Fibroblast of mammary gland (primary cell): Measurements from ENCODE around the gene CRELD1.
"Not testable (repeated sequence)": the region's sequence is repeated elsewhere in the genome, so short reads cannot be mapped to it uniquely, and the experiment has no call there.

Experiments
- DNase-seq: peaks from one replicate; pipeline ENCODE4 v3.0.0-alpha.2; 2010; ENCODE audit warnings: low read depth
- H3K4me3 ChIP-seq: 2 replicates; pipeline ENCODE4 v1.5.1; 2011; ENCODE audit warnings: low read depth, mild to moderate bottlenecking, low read length, moderate library complexity; ENCODE audit not compliant: control insufficient read depth
- TF ChIP-seq, protein P1 (sequence below): conservative IDR thresholded peaks from 2 replicates; pipeline ENCODE4 v1.5.1; 2011; ENCODE audit warnings: low read depth, low read length, inconsistent platforms; ENCODE audit not compliant: control insufficient read depth, insufficient read depth

The CRELD1 gene

DNA sequence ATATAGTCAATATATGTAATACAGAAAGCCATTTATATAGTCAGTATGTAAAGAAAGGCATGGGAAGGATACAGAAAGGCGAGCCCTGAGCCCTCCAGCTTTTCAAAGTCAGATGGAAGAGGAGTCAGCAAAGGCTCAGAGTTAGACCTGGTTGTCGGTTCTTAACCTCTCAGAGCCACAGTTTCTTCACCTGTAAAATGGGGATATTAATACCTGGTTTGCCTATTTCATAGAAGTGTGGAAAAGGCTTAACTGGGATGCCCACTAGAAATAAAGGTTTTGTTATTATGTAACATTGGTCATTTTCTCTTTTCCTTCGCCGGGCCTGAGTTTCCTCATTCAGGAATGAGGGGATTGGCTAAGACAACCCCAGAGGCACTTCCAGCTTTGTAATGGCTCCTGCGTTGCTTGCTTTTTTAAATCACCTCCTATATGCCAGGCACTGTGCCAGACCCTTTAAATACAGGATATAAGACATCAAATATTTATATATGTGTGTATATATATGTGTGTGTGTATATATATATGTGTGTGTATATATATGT, 2.4 kb downstream of the CRELD1 start:
- TF ChIP-seq, protein P1, sequence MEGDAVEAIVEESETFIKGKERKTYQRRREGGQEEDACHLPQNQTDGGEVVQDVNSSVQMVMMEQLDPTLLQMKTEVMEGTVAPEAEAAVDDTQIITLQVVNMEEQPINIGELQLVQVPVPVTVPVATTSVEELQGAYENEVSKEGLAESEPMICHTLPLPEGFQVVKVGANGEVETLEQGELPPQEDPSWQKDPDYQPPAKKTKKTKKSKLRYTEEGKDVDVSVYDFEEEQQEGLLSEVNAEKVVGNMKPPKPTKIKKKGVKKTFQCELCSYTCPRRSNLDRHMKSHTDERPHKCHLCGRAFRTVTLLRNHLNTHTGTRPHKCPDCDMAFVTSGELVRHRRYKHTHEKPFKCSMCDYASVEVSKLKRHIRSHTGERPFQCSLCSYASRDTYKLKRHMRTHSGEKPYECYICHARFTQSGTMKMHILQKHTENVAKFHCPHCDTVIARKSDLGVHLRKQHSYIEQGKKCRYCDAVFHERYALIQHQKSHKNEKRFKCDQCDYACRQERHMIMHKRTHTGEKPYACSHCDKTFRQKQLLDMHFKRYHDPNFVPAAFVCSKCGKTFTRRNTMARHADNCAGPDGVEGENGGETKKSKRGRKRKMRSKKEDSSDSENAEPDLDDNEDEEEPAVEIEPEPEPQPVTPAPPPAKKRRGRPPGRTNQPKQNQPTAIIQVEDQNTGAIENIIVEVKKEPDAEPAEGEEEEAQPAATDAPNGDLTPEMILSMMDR = no peak
- DNase-seq = no peak
- no peak overlapping the region for H3K4me3 ChIP-seq

- DNase-seq = no peak
- TF ChIP-seq, protein P1 = no peak
- no peak overlapping the region for H3K4me3 ChIP-seq
Measured at GRCh38 chr3:9937486-9938238, 4.0 kb downstream of the CRELD1 start.

DNA sequence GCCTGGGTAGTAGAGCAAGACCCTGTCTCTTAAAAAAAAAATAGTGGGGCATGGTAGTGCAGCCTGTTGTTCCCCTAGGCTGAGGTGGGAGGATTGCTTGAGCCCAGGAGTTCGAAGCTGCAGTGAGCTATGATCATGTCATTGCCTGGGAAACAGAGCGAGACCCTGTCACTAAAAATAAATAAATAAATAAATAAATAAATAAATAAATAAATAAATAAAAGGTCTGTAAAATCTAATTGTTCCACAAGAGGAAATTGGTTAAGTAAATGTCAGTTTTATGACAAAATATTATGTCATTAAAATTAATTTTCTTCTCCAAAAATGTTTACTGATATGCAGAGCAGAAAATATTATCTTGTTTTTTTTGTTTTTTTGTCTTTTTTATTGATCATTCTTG, 5.3 kb downstream of the CRELD1 start:
- TF ChIP-seq, protein P1 = no peak
- H3K4me3 ChIP-seq = no peak overlapping the region
- DNase-seq = no peak

DNA sequence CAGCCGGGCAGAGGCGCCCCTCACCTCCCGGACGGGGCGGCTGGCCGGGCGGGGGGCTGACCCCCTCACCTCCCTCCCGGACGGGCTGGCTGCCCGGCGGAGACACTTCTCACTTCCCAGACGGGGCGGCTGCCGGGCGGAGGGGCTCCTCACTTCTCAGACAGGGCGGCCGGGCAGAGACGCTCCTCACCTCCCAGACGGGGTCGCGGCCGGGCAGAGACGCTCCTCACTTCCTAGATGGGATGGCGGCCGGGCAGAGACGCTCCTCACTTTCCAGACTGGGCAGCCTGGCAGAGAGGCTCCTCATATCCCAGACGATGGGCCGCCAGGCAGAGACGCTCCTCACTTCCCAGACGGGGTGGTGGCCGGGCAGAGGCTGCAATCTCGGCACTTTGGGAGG, 6.3 kb downstream of the CRELD1 start:
- not testable (repeated sequence) for DNase-seq, H3K4me3 ChIP-seq

- H3K4me3 ChIP-seq = no peak overlapping the region
- no peak for DNase-seq
- TF ChIP-seq, protein P1 = no peak
Measured at GRCh38 chr3:9940746-9941145, 7.1 kb downstream of the CRELD1 start.

- TF ChIP-seq, protein P1 = no peak
- H3K4me3 ChIP-seq = no peak overlapping the region
- DNase-seq = no peak
Measured at GRCh38 chr3:9942164-9942563, 8.5 kb downstream of the CRELD1 start.

DNA sequence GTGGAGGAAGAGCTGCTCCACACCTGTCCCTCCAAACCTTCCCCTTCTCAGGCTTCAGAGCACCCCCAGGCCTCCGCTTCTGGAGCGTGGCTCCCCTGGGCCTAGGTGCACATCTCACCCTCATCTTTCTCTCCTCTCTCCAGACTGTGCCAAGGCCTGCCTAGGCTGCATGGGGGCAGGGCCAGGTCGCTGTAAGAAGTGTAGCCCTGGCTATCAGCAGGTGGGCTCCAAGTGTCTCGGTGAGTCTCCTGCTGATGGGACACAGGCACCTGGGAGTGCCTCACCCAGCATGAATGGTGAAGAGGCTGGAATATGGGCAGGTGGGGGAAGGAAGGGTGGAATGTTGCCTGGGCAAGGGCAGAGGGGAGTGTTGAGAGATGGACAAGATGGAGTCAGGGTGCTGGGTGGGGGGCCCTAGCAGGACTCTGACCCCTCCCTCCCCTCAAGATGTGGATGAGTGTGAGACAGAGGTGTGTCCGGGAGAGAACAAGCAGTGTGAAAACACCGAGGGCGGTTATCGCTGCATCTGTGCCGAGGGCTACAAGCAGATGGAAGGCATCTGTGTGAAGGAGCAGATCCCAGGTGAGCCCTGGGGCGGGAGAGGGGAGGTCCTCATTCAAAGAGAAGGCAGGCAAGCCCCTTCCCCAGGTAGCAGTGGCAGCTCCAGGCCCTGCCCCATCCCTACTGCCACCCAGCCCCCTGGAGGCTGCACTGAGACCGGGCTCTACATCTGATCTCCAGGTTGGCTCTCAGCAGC, 9.5 kb downstream of the CRELD1 start:
- no peak for DNase-seq
- TF ChIP-seq, protein P1 = no peak
- H3K4me3 ChIP-seq = no peak overlapping the region
